ENCODE measurements around the gene SP9.

SP9 gene

DNA sequence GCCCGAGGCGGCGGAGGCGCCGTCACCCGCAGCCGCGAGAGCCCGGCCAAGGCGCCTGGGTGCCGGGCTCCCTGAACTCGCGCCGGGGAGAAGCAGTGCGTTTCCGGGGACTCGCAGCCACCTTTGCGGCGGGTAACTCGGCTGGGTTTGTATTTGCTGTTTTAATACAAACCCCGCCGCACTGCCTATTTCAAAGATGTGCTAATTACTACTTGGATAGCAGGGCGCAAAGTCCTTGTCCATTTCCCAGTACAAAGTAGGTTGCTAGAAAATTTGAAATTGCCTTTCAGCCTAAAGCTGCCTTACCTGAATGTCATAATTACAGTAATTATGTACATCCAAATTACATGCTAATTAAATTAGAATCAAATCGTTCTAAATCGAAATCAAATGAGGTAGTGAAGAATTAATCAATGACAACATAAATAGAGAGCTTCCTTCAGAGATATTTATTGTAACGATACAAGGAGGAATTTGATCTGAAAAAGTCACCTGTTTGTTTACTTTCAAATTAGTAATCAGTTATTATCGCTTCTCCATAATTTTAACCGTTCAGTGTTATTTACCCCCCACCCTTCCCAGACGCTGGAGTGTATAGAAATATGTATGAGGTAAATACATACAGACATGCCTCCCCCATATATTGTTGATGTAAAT is 8.1 kb downstream of the SP9 start:
- H3K27me3 ChIP-seq (ENCODE audit: insufficient read depth, low read length, poor library complexity, severe bottlenecking), result no peaks in the 10 kb centered on the region

DNA sequence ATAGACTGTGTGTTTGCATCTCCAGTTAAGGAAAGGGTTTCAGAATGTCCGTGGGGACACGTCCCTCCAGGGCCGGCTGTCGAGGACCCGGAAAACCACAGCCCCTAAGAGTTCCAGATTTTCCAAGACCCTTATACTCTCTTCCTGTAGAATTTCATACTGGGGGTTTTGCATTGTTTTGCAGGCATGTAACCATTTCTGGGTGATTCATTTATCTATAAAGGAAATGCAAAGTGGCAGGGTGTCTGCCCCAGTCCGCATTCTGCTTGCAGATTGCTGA is 8.5 kb downstream of the SP9 start:
- no peak overlapping the region for H3K4me3 ChIP-seq (ENCODE audit: low read length, poor library complexity, severe bottlenecking)
- no peaks in the 10 kb centered on the region for H3K4me1 ChIP-seq (ENCODE audit: insufficient read depth, low read length, poor library complexity, severe bottlenecking)
- no peaks in the 10 kb centered on the region for H3F3A ChIP-seq (ENCODE audit: low read depth)
- no peaks in the 10 kb centered on the region for H3K79me2 ChIP-seq (ENCODE audit: insufficient read depth, low read length)
- no peak overlapping the region for H3K4me2 ChIP-seq (ENCODE audit: low read depth, low read length, poor library complexity, severe bottlenecking)
- no peak overlapping the region for H2AFZ ChIP-seq (ENCODE audit: low read length)
- H3K36me3 ChIP-seq (ENCODE audit: insufficient read depth, low read length), result peaks cover 7% of the 10 kb centered on the region; the same call in 1 of the 2 replicates
- no peaks in the 10 kb centered on the region for H3K9me2 ChIP-seq (replicated peaks; ENCODE audit: low read depth, low read length)
- H4K20me1 ChIP-seq (ENCODE audit: insufficient read depth, low read length, poor library complexity, severe bottlenecking), result no peaks in the 10 kb centered on the region
- TF ChIP-seq, protein P1, sequence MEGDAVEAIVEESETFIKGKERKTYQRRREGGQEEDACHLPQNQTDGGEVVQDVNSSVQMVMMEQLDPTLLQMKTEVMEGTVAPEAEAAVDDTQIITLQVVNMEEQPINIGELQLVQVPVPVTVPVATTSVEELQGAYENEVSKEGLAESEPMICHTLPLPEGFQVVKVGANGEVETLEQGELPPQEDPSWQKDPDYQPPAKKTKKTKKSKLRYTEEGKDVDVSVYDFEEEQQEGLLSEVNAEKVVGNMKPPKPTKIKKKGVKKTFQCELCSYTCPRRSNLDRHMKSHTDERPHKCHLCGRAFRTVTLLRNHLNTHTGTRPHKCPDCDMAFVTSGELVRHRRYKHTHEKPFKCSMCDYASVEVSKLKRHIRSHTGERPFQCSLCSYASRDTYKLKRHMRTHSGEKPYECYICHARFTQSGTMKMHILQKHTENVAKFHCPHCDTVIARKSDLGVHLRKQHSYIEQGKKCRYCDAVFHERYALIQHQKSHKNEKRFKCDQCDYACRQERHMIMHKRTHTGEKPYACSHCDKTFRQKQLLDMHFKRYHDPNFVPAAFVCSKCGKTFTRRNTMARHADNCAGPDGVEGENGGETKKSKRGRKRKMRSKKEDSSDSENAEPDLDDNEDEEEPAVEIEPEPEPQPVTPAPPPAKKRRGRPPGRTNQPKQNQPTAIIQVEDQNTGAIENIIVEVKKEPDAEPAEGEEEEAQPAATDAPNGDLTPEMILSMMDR (conservative IDR thresholded peaks at IDR 0.05; ENCODE audit: low read length), result no peak
- TF ChIP-seq EZH2phosphoT487 (IDR thresholded peaks at IDR 0.05; ENCODE audit: borderline replicate concordance), result no peak
- no peak overlapping the region for H3K9ac ChIP-seq (ENCODE audit: low read depth, low read length, poor library complexity, severe bottlenecking)
- H3K27me3 ChIP-seq (ENCODE audit: insufficient read depth, low read length, poor library complexity, severe bottlenecking), result no peaks in the 10 kb centered on the region
- no peaks in the 10 kb centered on the region for H3K9me3 ChIP-seq (ENCODE audit: insufficient read depth, low read depth, low read length)

More for the DNA sequence above, 8.1 kb downstream of the SP9 start:
- 0 out of 2 replicates have a peak, but pooled peaks cover 2% of the 10 kb centered on the region for H3K36me3 ChIP-seq (ENCODE audit: insufficient read depth, low read length)
- H3K4me1 ChIP-seq (ENCODE audit: insufficient read depth, low read length, poor library complexity, severe bottlenecking), result no peaks in the 10 kb centered on the region
- H3K9ac ChIP-seq (ENCODE audit: low read depth, low read length, poor library complexity, severe bottlenecking), result no peak overlapping the region
- no peaks in the 10 kb centered on the region for H3F3A ChIP-seq (ENCODE audit: low read depth)
- no peak overlapping the region for H2AFZ ChIP-seq (ENCODE audit: low read length)
- no peak overlapping the region for H3K4me3 ChIP-seq (ENCODE audit: low read length, poor library complexity, severe bottlenecking)
- no peak for TF ChIP-seq EZH2phosphoT487 (IDR thresholded peaks at IDR 0.05; ENCODE audit: borderline replicate concordance)
- TF ChIP-seq, protein P1 (conservative IDR thresholded peaks at IDR 0.05; ENCODE audit: low read length), result no peak
- H3K4me2 ChIP-seq (ENCODE audit: low read depth, low read length, poor library complexity, severe bottlenecking), result no peak overlapping the region
- no peaks in the 10 kb centered on the region for H4K20me1 ChIP-seq (ENCODE audit: insufficient read depth, low read length, poor library complexity, severe bottlenecking)
- H3K9me3 ChIP-seq (ENCODE audit: insufficient read depth, low read depth, low read length), result no peaks in the 10 kb centered on the region
- H3K9me2 ChIP-seq (replicated peaks; ENCODE audit: low read depth, low read length), result no peaks in the 10 kb centered on the region
- H3K79me2 ChIP-seq (ENCODE audit: insufficient read depth, low read length), result no peaks in the 10 kb centered on the region

DNA sequence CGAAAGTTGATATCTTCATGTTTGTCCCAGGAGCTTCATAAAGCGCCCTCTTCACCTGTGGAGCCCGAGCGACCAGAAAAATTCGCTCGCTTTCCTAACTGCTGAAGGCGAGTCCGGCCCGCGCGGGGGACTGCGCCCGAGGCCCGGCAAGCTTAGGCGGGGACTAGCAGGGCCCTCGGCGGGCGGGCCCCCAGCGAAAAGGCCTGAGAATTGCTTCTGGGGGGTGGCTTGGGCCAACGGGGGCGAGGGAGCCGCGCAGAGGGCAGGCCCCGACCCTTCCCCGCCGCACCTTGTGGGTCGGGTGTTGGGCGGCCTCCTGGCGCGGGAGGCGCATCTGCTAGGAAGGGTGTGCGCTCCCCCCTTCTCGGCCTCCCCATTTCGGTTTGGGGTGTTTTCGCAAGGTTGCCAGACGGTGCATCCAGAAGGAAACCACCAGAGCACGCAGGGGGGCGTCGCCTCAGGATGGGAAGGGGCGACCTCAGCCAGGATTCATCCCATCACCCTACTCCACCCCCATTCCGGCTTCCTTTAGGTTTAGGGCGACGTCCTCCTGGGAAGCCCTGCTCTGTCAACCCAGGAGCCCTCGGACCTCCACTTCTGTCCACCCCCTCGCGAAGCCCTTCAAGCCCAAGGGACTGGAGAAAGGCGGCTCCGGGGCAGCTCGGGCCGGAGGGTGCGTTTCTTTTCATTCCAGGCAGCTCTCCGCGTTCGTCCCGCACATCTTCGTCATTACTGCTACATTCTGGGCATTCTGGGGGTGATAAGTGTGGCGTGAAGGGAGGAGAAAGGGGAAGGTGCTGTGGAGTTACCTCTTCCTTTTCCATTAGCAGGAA is 9.1 kb downstream of the SP9 start:
- no peaks in the 10 kb centered on the region for H3K9me2 ChIP-seq (replicated peaks; ENCODE audit: low read depth, low read length)
- H3K79me2 ChIP-seq (ENCODE audit: insufficient read depth, low read length), result no peaks in the 10 kb centered on the region
- peaks cover 12% of the 10 kb centered on the region; the same call in 1 of the 2 replicates for H3K36me3 ChIP-seq (ENCODE audit: insufficient read depth, low read length)
- no peaks in the 10 kb centered on the region for H4K20me1 ChIP-seq (ENCODE audit: insufficient read depth, low read length, poor library complexity, severe bottlenecking)
- H3K9me3 ChIP-seq (ENCODE audit: insufficient read depth, low read depth, low read length), result no peaks in the 10 kb centered on the region
- TF ChIP-seq, protein P1 (conservative IDR thresholded peaks at IDR 0.05; ENCODE audit: low read length), result no peak
- no peak for TF ChIP-seq EZH2phosphoT487 (IDR thresholded peaks at IDR 0.05; ENCODE audit: borderline replicate concordance)
- no peaks in the 10 kb centered on the region for H3K27me3 ChIP-seq (ENCODE audit: insufficient read depth, low read length, poor library complexity, severe bottlenecking)
- no peak overlapping the region for H3K4me3 ChIP-seq (ENCODE audit: low read length, poor library complexity, severe bottlenecking)
- no peaks in the 10 kb centered on the region for H3F3A ChIP-seq (ENCODE audit: low read depth)
- no peak overlapping the region for H3K4me2 ChIP-seq (ENCODE audit: low read depth, low read length, poor library complexity, severe bottlenecking)
- H3K9ac ChIP-seq (ENCODE audit: low read depth, low read length, poor library complexity, severe bottlenecking), result no peak overlapping the region
- no peaks in the 10 kb centered on the region for H3K4me1 ChIP-seq (ENCODE audit: insufficient read depth, low read length, poor library complexity, severe bottlenecking)
- H2AFZ ChIP-seq (ENCODE audit: low read length), result no peak overlapping the region

All from Loucy (cell line).